SIG-M5 treated with dmso at 0.1 percent for 504 hours (cell line): ENCODE results near the gene DDX43.
"Not testable (repeated sequence)": the region's sequence is repeated elsewhere in the genome, so short reads cannot be mapped to it uniquely, and the experiment has no call there.

Experiments
- DNase-seq: peaks from one replicate; lab custom pipeline; 2025; ENCODE audit not compliant: unreplicated experiment; lab: John Stamatoyannopoulos, UW

DDX43 gene

GRCh38 chr6:73388800-73389512 is 5.7 kb upstream of the DDX43 start:
- peak; percentile 58 for DNase-seq

DNA sequence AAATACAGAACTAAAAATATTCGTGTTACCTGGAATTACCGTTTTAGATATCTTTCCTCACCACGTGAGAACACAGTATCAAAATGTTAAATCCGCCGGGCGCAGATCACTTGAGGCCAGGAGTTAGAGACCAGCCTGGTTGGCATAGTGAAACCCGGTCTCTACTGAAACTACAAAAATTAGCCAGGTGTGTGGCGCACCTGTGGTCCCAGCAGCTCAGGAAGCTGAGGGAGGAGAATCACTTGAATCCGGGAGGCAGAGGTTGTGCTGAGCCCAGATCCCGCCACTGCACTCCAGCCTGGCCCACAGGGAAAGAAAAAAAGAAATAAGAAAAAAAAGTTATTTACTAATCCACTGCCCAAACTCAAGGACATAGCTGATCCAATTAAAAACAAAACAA is 4.8 kb upstream of the DDX43 start:
- DNase-seq: no peak

- DNase-seq: no peak
Measured at GRCh38 chr6:73391675-73392074, 3.0 kb upstream of the DDX43 start.

- DNase-seq: not testable (repeated sequence)
Measured at GRCh38 chr6:73392188-73392587, 2.4 kb upstream of the DDX43 start.

DNA sequence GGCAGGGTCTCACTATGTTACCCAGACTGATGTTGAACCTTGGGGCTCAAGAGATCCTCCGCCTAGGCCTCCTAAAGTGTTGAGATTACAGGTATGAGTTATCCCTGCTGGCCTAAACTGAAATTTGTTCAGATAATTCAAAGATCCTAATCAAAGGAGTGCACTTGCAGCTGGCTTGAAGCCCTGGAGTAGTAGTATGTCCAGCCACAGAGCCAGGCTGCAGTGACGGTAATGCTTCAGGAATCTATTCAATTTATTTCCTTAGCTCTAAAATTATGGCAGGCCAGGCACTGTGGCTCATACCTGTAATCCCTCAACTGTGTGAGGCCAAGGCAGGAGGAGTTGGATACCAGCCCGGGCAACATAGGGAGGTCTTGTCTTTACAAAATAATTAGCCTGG is 1.4 kb upstream of the DDX43 start:
- DNase-seq: no peak

DNA sequence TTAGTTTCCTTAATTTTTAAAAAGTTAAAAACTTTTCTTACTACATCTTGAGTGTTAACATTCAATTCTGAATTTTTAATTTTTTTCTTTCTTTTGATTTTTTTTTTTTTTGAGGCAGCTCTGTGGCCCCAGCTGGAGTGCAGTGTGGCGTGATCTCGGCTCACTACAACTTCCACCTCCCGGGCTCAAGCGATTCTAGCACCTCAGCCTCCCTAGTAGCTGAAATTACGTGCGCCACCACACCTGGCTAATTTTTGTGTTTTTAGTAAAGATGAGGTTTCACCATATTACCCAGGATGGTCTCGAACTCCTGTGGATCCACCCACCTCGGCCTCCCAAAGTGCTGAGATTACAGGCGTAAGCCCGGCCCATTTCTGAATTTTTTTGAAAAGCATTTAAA is 1.2 kb downstream of the DDX43 start:
- no peak for DNase-seq

DNA sequence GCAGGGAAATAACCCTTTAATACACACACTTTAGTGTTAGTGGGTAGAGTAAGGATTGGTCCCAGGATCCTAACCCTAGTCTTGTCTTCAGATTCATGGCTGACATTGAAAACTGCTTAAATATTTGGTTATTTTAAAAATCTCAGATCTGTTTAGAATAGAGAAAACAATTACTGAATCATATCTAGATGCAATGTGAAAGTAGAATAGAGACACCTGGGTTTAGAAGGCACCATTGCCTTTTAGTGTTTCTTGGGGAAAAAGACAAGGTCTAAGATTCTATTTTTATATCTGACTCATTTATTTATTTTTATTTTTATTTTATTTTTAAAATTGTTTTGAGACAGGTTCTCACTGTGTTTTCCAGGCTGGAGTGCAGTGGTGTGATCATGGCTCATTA is 6.0 kb downstream of the DDX43 start:
- DNase-seq: no peak

- DNase-seq: no peak
Measured at GRCh38 chr6:73409395-73409794, 14.8 kb downstream of the DDX43 start.

DNA sequence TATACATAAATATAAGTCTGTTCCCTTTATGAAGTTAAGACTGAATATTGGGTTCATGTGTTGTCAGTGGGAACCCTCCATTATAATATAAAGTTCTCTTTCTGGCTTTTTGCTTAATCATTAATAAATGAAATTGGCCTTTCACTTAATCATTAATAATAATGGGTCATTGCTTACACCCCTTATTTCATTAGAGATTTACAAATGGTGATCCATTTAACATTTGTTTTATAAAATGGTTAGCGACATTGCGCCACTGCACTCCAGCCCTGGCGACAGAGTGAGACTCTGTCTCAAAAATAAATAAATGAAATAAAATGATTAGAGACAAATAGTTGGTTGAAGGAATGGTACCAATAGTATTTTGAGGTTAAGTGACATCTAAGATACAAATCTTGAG is 18.5 kb downstream of the DDX43 start:
- no peak for DNase-seq

GRCh38 chr6:73418081-73418741 is 23.6 kb downstream of the DDX43 start:
- DNase-seq: no peak

- no peak for DNase-seq
Measured at GRCh38 chr6:73421534-73421933, 26.9 kb downstream of the DDX43 start.

DNA sequence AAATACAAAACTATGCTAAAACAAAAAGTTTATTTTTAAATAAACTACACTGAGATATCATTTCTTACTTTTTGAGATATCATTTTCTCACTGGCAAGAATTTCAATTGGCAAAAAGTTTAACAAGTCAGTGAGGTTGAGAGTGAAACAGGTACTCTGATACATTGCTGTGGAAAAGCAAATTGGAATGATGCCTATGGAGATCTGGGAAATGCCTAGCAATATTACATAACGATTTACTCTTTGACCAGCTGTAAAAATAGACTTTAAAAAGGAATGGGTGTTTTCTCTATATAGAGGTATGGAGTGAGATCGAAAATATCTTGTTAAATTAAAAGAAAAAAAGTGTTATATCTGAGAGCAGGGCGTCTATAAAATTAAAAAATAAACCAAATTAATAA is 40.6 kb downstream of the DDX43 start:
- DNase-seq: no peak

DNA sequence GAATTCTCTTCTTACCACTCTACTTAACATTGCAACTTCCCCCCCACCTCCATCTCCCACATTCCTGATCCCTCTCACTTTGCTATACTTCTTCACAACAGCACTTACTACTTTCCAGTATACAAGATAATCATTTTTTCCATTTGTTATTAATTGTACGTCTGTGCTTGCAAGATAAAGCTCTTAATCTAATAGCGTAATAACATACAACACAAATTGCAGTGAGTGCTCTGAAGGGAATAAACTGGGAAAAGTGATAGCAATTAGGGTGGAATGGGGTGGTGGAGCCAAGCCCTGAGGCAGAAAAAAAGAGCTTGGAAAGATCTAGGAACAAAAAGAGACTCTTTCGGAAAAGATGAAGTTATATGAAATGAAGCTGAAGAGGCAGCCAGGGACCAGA is 48.9 kb downstream of the DDX43 start:
- no peak for DNase-seq

- peak; percentile 59 for DNase-seq
Measured at GRCh38 chr6:73451223-73452106, 56.8 kb downstream of the DDX43 start.

DNA sequence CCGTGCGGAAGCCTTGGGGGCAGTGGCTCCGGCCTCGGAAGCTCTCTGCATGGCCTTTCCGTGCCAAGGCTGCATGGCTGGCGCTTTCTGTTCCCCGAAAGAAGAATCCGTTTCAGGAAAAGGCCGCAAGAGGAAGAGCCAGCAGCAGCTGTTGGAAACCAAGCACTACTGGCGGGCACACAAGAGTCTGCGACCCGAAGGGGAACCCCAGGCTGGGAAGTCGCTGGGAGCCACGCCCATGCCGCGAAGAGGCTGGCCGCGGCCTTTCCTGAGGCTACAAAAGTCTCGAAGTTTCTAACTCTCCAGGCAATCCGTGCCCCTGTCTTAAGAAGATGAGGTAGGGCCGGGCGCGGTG is 57.5 kb downstream of the DDX43 start, which contains the start of gene CGAS:
TSS of gene CGAS (minus strand) at position 191 of the 355 bp plus-strand sequence. CDS start at position 75, 116 bp downstream.
- peak; percentile 84 for DNase-seq

DNA sequence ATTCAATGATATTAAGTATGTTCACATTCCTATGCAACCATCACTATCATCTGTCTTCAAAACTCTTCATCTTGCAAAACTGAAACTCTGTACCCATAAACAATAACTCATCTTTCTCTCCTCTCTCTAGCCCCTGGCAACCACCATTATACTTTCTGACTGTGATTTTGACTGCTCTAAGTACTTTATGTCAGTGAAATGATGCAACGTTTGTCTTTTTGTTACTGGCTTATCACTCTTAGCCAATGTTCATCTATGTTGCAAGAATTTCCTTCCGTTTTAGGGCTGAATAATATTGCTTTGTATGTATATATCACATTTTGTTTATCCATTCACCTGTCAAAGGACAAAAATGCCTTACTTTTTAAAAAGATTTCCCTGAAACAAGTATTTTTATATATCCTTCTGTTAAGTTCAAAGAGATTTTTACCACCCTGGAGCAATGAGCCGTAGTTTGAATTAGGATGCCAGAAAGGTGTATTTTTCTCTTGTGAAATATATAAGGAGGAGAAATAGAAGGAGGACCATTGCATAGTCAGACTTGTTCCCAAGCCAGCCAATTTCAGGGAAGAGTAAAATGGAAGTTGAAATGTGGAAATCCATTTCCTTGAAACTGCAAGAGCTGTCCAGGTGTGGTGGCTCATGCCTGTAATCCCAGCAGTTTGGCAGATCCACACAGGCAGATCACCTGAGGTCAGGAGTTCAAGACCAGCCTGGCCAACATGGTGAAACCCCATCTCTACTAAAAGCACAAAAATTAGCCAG is 61.4 kb downstream of the DDX43 start:
- peak; percentile 97 for DNase-seq

DNA sequence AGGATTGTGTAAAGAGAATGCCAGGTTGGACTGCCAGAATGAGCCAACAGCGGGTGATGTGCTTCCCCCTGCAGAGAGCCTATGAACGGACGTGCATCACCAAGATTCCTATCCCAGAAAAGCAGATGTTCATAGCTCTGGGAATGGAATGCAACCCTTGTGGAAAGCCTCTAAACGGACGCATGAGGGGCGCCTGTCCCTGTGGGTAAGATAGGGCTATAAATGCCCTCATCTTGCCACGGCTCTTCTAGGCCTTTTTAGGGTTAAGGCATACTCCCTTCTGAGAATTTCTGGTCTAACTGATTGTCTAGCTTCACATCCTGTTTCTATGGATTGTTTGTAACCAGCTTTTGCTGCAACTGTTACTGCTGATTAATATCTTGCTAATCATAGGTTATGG is 64.8 kb downstream of the DDX43 start:
- not testable (repeated sequence) for DNase-seq

DNA sequence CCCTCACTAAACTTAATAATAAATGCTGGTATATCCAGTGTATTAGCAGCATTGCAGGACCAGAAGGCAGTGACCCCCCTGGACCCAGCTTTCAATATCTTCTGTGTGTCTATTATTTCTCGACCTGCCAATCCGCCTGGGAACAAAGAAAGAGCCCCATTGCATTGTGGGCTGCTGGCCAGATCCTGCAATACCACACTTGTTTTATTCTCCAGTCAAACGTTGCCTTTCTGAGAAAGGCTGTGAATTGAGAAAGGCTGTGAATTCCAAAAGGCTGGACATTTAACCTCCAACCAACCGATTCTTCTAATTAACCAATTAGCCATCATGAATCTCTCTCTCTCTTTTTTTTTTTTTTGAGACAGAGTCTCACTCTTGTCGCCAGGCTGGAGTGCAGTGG is 65.4 kb downstream of the DDX43 start:
- no peak for DNase-seq

DNA sequence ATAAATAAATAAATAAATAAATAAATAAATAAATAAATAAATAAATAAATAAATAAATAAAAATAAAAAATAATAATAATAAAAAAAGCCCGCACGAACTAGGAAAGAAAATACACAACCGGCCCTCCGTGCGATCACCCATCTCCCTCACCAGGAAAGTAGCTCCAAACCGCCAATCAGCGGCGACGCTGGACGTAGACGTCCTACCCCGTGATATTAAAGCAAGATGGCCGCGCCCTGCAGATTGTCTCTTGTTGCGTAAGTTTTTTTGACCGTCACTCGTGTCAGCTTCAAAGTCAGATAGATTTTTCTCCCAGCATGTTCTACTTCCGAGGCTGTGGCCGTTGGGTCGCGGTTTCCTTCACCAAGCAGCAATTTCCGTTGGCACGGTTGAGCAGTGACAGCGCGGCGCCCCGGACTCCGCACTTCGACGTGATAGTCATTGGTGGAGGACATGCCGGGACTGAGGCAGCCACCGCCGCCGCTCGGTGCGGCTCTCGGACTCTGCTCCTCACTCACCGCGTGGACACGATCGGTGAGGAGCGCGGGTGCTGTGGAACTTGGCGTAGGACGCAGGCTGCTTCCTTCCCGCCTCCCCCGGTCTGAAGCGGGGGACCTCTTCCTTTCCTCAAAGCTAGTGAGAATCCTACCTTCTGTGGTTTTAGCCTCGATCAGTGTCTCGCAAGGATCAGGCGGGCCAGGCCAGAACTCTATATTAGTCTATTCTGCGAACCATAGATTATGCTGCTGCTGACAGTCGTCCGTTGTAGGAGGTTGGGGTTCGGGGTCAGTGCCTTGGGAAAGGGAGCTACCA is 67.1 kb downstream of the DDX43 start, which contains the start of gene MTO1:
TSS of gene MTO1 (plus strand) at position 201 of the 814 bp plus-strand sequence. CDS start at position 319, 118 bp downstream.
- peak; percentile 91 for DNase-seq
